K562 (cell line): ENCODE measurements around the gene WDR55. TPM values are rescaled to one million over a fixed set of nuclear protein-coding genes. Genes with fewer than 3 reads are reported as not detected.

Experiments
- ATF4 ChIP-seq: fragments of 450-650 bp; formaldehyde crosslinking; IDR thresholded peaks from 2 replicates; pipeline ENCODE4 v1.4.0; 2022; ENCODE audit warnings: mild to moderate bottlenecking, moderate library complexity
- CHCHD3 ChIP-seq: fragments of 250-450 bp; sonication (Bioruptor Pico); IDR thresholded peaks from 2 replicates; pipeline ENCODE4 v2.1.2; 2022; ENCODE audit warnings: mild to moderate bottlenecking
- COPS2 ChIP-seq: fragments of 450-650 bp; conservative IDR thresholded peaks from 2 replicates; pipeline ENCODE4 v1.6.1; 2016; ENCODE audit warnings: mild to moderate bottlenecking, moderate library complexity
- ETS2 ChIP-seq: IDR thresholded peaks from 2 replicates; pipeline ENCODE4 v1.6.1; 2016; ENCODE audit warnings: borderline replicate concordance, missing genetic modification characterization, mild to moderate bottlenecking, moderate library complexity, missing compliant biosample characterization; ENCODE audit not compliant: poor library complexity, severe bottlenecking
- GMEB1 ChIP-seq: fragments of 250-450 bp; sonication (Bioruptor Pico); IDR thresholded peaks from 2 replicates; pipeline ENCODE4 v1.4.0; 2020; ENCODE audit warnings: mild to moderate bottlenecking
- HDGF ChIP-seq: fragments of 450-650 bp; IDR thresholded peaks from 2 replicates; pipeline ENCODE4 v1.6.1; 2016
- JUNB ChIP-seq: fragments of 450-650 bp; formaldehyde crosslinking; conservative IDR thresholded peaks from 2 replicates; pipeline ENCODE4 v1.4.0; 2020; ENCODE audit warnings: mild to moderate bottlenecking
- MNT ChIP-seq, 2 experiments: fragments of 450-650 bp; conservative IDR thresholded peaks; 2 replicates each; pipeline ENCODE4 v1.6.1; 2017; ENCODE audit warnings: mild to moderate bottlenecking in 2 of 2, moderate library complexity in 2 of 2
- MTA2 ChIP-seq: fragments of 450-650 bp; IDR thresholded peaks from 2 replicates; pipeline ENCODE4 v1.6.1; 2016; ENCODE audit warnings: low read depth
- MYC ChIP-seq, 2 experiments: fragments of 250-450 bp in 1 of 2; sonication (Bioruptor Pico) in 1 of 2; IDR thresholded peaks; 2 replicates each; pipeline versions ENCODE4 v1.5.1 to v1.6.1; 2012 to 2021; ENCODE audit warnings: low read depth in 2 of 2, borderline replicate concordance in 1 of 2, improper control_type of control experiment in 1 of 2, low read length in 1 of 2, mild to moderate bottlenecking in 1 of 2, moderate library complexity in 1 of 2
- RBM22 ChIP-seq: fragments of 200-400 bp; formaldehyde crosslinking; IDR thresholded peaks from 2 replicates; pipeline ENCODE4 v1.6.1; 2018; ENCODE audit warnings: low read length, low read depth; ENCODE audit not compliant: poor library complexity, severe bottlenecking
- SIRT6 ChIP-seq: IDR thresholded peaks from one replicate; pipeline ENCODE4 v1.6.1; 2012; ENCODE audit warnings: low read depth, mild to moderate bottlenecking, control low read depth, inconsistent platforms, low read length, moderate library complexity
- SMARCA5 ChIP-seq: fragments of 450-650 bp; IDR thresholded peaks from 2 replicates; pipeline ENCODE4 v1.6.1; 2016
- SRF ChIP-seq, 2 experiments: fragments of 250-450, 450-650 bp in 1 of 2; sonication (Bioruptor Pico) in 1 of 2; sonication (generic) in 1 of 2; formaldehyde crosslinking; IDR thresholded peaks; 2 replicates each; pipeline versions ENCODE4 v1.5.0 to v1.5.1; 2020 to 2022; ENCODE audit warnings: mild to moderate bottlenecking in 1 of 2, missing genetic modification reagents in 1 of 2
- TEAD1 ChIP-seq, 2 experiments: fragments of 450-650 bp in 1 of 2; sonication (generic) in 1 of 2; formaldehyde crosslinking; IDR thresholded peaks; 2 replicates each; pipeline versions ENCODE4 v1.4.0 to v1.8.0; 2020 to 2022; ENCODE audit warnings: mild to moderate bottlenecking in 2 of 2, missing genetic modification reagents in 1 of 2
- TSC22D4 ChIP-seq: fragments of 450-650 bp; IDR thresholded peaks from 2 replicates; pipeline ENCODE4 v1.6.1; 2016; ENCODE audit warnings: missing genetic modification characterization, missing biosample characterization, control low read depth
- U2AF1 ChIP-seq: fragments of 200-400 bp; formaldehyde crosslinking; optimal IDR thresholded peaks from 2 replicates; pipeline ENCODE3; 2017; ENCODE audit warnings: mild to moderate bottlenecking, low read depth, low read length, moderate library complexity
- ZNF12 ChIP-seq: sonication (generic); formaldehyde crosslinking; IDR thresholded peaks from 2 replicates; pipeline ENCODE4 v1.4.0; 2020; ENCODE audit warnings: mild to moderate bottlenecking, missing genetic modification reagents
- ZNF445 ChIP-seq: fragments of 250-450 bp; sonication (Bioruptor Pico); IDR thresholded peaks from 2 replicates; pipeline ENCODE4 v1.4.0; 2020; ENCODE audit warnings: low read depth, mild to moderate bottlenecking, moderate library complexity
- ZNF780A ChIP-seq: fragments of 250-450 bp; sonication (Bioruptor Pico); IDR thresholded peaks from 2 replicates; pipeline ENCODE4 v1.5.0; 2021; ENCODE audit warnings: mild to moderate bottlenecking
- polyA plus RNA-seq, 8 experiments: library from polyadenylated mRNA; depleted of rRNA in 4 of 8; stranded (reverse) in 5 of 8; unstranded in 3 of 8; fragments of >200 nt; fragmentation: Nextera tagmentation in 2 of 8; fragmentation: Illumina TruSeq in 1 of 8; extraction: Ambion mirVana in 2 of 8; extraction: Trizol in 1 of 8; gene quantifications; 2 replicates each; pipeline versions ENCODE4 v1.2.1 to v1.2.3, GENCODE V29; 2011 to 2014; ENCODE audit warnings: inconsistent platforms in 1 of 8, missing spikeins in 1 of 8
- total RNA-seq, 7 experiments: library from RNA; depleted of rRNA in 6 of 7; stranded (reverse); fragments of >200 nt in 6 of 7; fragmentation: Illumina TruSeq in 2 of 7; extraction: Trizol in 2 of 7; gene quantifications; 2 replicates each; pipeline versions ENCODE4 v1.2.1 to v1.2.3, GENCODE V29; 2011 to 2021; ENCODE audit warnings: low replicate concordance in 1 of 7
- TF ChIP-seq, protein P1 (sequence below): fragments of 450-650 bp; formaldehyde crosslinking; IDR thresholded peaks from 2 replicates; pipeline ENCODE4 v1.4.0; 2020; ENCODE audit warnings: mild to moderate bottlenecking
- TF ChIP-seq, protein P2 (sequence below): fragments of 450-650 bp; formaldehyde crosslinking; IDR thresholded peaks from 2 replicates; pipeline ENCODE4 v1.4.0; 2020; ENCODE audit warnings: mild to moderate bottlenecking, moderate library complexity

Gene WDR55
- total and polyA plus RNA-seq, 9 of the 15 experiments (the other 6 are each of a cell fraction or from before 2014, with no cell fraction given): 5.2 to 45.0 (median 29.3) TPM

DNA sequence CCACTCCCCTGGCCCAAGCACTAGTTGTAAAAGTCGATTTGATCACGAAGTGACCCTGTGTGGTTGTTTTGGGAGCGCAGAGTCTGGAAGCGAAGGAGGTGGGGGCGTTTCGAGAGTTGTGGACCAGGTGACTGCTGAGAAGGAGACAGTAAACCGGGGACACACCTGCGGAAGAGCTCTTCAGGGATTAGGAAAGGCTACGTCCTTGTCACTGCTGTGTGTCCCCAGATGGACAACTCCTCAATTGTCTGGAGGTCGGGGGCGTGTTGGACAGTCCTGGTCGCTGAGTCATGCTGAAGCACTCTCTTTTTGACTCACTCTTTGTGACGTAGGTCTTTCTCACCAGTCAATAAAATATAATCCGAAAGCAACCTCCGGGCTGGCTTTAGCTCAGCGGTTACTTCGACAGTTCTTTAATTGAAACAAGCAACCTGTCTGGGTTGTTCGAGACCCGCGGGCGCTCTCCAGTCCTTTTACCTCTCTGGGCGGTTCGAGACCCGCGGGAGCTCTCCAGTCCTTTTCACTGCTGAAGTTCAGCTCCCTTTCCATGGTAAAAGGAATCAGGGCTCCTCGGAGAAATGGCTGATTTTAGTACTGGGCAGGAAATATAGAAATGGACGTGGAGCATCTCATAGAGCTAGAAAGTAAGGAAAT is 46.3 kb downstream of the WDR55 start (continued):
- TF ChIP-seq, protein P1, sequence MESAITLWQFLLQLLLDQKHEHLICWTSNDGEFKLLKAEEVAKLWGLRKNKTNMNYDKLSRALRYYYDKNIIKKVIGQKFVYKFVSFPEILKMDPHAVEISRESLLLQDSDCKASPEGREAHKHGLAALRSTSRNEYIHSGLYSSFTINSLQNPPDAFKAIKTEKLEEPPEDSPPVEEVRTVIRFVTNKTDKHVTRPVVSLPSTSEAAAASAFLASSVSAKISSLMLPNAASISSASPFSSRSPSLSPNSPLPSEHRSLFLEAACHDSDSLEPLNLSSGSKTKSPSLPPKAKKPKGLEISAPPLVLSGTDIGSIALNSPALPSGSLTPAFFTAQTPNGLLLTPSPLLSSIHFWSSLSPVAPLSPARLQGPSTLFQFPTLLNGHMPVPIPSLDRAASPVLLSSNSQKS (CRISPR knock-in tag): no peak
- TF ChIP-seq SRF (CRISPR knock-in tag; IDR thresholded peaks at IDR 0.05) (no peak), ZNF445 (no peak), JUNB (peak; percentile 58; the same call in 1 of the 2 replicates), ETS2 (tag) (no peak), GMEB1 (CRISPR knock-in tag) (no peak), ATF4 (CRISPR knock-in tag) (no peak), RBM22 (peak; percentile 65), ZNF12 (CRISPR knock-in tag) (no peak), MNT (conservative IDR thresholded peaks at IDR 0.05) (peak; percentile 78 to 88), SIRT6 (no peak), MTA2 (no peak), HDGF (no peak), CHCHD3 (CRISPR knock-in tag) (no peak), COPS2 (no peak), ZNF780A (CRISPR knock-in tag) (no peak), SMARCA5 (no peak), U2AF1 (no peak), TEAD1 (CRISPR knock-in tag; IDR thresholded peaks at IDR 0.05) (0 out of 4 replicates have a peak, but pooled peaks of 1 of the 2 experiments have one; percentile 29), MYC (IDR thresholded peaks at IDR 0.05; ENCODE audit: low read depth, low read length) (peak; percentile 38; the same call in 1 of the 2 replicates), MYC (CRISPR knock-in tag; IDR thresholded peaks at IDR 0.05; ENCODE audit: borderline replicate concordance, low read depth) (no peak), TSC22D4 (no peak)
- TF ChIP-seq, protein P2, sequence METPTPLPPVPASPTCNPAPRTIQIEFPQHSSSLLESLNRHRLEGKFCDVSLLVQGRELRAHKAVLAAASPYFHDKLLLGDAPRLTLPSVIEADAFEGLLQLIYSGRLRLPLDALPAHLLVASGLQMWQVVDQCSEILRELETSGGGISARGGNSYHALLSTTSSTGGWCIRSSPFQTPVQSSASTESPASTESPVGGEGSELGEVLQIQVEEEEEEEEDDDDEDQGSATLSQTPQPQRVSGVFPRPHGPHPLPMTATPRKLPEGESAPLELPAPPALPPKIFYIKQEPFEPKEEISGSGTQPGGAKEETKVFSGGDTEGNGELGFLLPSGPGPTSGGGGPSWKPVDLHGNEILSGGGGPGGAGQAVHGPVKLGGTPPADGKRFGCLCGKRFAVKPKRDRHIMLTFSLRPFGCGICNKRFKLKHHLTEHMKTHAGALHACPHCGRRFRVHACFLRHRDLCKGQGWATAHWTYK (CRISPR knock-in tag): no peak
